IPS-NIHi7 (cell line): Measurements from ENCODE around the gene ANKRD28.
A peak's percentile ranks its signal among the peaks of the same experiment; 100 is the strongest.
"Not testable (repeated sequence)": the region's sequence is repeated elsewhere in the genome, so short reads cannot be mapped to it uniquely, and the experiment has no call there.

Experiments used
- DNase-seq: peaks from one replicate; pipeline ENCODE4 v3.0.0; 2012; ENCODE audit warnings: mixed read lengths; ENCODE audit errors: extremely low spot score

Gene ANKRD28

DNA sequence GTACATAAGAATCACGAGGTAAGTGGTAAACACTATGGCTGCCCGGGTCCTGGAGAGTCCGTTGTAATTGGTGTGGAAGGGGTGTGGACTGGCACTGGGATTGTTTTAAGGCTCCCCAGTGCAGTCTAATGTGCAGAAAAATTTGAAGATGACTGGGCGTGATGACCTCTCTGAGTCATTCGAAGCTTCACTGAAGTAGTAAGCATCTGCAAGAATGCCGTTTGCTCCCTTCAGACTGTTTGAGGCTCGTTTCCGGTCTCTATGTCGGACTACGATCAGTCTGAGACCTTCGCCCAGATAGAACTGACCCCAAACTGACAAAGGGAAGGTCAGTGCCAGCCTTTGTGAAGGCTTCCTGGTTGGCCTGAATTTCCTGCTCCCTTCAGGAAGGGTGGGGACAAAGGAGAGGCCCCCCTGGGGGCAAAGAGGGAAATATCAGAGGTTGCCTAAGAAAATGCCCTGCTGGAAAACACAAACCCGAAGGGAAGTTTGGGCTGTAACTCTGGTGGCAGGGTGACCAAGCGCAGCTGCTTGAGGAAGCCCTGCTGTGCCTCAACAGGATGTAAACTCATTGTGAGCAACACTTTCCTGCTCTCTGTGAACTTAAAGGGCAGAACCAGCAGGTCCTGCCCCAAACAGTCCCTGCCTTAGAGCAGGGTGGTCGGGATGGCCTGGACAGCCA, 161.6 kb downstream of the ANKRD28 start:
- DNase-seq = no peak

DNA sequence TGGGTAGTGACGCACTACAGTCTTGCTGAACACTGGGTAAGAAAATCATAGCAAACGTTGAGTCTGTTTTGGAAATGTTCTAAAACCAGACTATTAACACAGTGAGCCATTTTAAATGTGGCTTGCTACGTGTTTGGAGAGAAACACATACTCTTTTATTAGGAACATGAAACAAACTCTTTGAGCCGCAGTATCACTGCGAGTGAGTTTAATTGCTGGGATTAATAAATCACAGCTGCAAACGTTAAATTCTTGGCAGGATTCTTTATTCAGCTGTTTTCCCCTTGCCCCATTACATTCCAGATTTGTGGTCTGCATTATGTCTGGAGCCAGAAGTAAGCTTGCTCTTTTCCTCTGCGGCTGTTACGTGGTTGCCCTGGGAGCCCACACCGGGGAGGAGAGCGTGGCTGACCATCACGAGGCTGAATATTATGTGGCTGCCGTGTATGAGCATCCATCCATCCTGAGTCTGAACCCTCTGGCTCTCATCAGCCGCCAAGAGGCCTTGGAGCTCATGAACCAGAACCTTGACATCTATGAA, 162.6 kb downstream of the ANKRD28 start:
- DNase-seq = no peak

GRCh38 chr3:15634671-15635070, 163.1 kb downstream of the ANKRD28 start:
- DNase-seq = no peak

DNA sequence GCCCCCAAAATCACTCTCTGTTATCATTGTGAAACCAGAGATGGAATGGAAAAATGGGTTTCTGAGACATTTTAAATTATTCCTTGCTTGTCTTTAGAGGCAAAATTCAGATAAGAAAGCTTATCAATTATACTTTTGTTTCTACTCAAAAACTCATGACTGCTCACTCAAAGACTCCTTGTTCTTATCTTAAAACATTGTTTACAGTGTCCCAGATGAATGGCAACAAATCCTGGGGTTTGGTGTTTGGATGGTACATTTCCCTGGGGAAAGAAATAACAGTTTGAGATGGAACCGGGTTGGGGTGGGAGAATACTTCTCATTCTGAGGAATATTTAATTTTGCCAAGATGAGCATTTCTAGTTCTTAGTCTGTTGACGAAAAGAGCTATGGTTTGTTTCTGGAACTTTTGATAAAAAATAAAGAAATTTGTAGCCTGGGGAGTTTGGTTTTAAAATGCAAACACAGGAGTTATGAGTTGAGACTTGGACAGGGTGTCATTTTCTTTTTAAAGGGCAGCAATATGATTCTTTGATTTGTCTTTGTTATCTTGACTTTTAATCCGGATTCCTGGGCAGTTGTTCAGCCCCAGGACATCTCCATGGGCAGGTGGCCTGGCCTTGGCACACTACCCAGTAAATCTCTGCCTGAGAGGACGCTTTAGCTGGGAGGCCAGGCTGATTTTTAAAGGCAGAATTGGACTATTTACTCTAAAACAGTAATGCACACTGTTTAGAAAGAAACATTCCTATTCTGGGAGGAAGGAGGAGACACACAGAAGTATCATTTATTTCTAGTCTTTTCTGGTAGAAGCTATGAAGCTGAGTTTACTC, 163.8 kb downstream of the ANKRD28 start:
- no peak for DNase-seq

GRCh38 chr3:15633159-15633558, 164.6 kb downstream of the ANKRD28 start:
- no peak for DNase-seq

GRCh38 chr3:15632212-15632580, 165.6 kb downstream of the ANKRD28 start:
- no peak for DNase-seq

DNA sequence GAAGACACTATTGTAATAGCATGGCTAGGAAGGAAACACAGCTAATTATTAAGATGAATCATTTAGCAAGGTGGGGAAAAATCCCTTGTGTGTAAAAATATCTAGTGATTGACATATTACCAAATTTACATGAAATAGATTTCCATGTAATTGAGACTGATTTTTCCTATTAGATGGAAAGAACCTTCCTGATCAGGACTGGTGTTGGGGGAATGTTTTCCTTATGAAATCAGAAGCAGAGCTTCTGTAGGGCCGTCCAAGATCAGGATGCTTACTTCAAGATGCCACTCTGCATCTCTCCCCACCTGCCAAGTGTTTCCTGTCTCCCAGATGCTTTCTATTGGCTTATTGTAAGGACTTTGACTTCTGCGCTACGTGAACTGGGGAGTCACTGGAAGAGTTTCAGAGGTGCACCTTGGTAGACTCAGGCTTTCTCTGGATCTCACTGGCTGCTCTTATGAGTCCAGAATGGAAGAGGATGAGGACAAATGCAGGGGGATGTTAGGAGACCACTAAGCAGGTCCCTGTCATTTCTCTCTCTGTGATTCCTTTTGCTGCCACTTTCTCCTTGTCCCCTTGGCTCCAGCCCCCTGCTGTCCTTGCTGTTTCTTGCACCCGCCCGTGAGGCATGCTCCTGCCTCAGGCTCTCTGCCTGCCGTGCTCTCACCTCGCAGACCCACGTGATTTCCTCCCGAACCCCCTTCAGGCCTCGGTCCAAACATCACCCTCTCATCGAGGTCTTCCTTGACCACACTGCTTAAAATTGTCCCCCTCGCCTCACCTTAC, 166.2 kb downstream of the ANKRD28 start:
- DNase-seq = peak; percentile 31

GRCh38 chr3:15630646-15631350, 167.0 kb downstream of the ANKRD28 start:
- no peak for DNase-seq

DNA sequence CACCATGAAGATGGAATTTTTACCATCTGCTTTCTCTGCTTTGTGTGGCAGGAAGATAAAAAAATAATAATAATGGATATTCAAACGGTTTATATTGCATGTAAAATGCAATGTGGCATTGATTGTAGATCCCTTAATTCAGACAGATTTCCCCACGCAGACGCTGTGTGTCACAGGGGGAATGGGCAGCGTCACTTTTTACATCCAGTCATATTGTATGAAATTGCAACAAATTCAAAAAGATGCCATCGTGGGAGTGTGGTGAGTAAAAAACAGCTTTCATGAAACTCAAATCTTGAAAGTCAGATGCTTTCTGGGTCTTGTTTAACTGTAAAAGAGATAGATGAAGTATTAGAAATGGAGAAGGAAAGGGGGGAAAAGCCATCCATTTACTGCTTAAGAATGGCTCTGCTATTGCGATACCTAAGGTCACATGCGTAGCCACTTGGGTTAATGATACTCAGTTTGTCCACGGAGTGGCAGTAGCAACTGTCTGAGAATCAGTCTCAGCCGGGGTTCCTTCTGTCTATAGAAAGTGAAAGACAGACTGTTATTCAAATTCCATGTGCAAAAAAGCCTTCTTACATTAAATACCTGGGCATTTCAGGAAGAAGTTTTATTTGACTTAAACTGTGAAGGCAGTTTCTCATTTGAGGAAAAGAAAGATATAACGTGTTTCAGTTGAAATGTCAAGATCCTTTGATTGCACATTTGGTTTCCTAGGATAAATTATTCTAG, 167.8 kb downstream of the ANKRD28 start:
- DNase-seq = peak; percentile 73

- DNase-seq = no peak
These were observed 168.8 kb downstream of the ANKRD28 start for GRCh38 chr3:15628967-15629366.

DNA sequence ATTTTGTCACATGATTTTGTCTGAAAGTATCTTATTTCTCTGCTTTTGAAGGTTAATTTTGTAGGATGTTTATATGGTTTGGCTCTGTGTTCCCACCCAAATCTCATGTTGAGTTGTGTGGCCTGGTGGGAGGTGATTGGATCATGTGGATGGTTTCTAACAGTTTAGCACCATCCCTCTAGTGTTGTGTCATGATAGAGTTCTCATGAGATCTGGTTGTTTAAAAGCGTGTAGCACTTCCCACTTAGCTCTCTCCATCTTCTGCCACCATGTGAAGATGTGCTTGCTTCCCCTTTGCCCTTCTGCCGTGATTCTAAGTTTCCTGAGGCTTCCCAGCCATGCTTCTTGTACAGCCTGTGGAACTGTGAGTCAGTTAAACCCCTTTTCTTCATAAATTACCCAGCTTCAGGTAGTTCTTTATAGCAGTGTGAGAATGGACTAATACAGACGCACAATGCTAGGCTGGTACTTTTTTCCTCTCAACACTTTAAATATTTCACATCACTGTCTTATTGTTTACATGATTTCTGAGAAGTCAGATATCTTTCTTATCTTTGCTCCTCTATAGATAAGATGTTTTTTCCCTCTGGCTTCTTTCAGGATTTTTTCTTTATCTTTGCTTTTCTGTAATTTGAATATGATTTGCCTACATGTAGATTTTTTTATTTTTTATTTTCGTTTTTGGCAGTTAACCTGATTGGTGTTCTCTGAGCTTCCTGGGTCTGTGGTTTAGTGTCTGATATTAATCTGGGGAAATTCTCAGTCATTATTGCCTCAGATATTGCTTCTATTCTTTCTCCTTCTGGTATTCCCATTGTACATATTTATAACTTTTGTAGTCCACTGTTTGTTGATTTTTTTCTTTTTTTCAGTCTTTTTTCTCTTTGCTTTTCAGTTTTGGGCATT, 174.0 kb downstream of the ANKRD28 start:
- DNase-seq = no peak

GRCh38 chr3:15619659-15620464, 177.9 kb downstream of the ANKRD28 start:
- not testable (repeated sequence) for DNase-seq
